ENCODE results near the gene NACA. TPM values are rescaled to one million over a fixed set of nuclear protein-coding genes. Genes with fewer than 3 reads are reported as not detected.

NACA gene
- 100 to 1,000 TPM; 313 to 793 (median 416) TPM for total RNA-seq

- no peaks in the 10 kb centered on the region for H3K27me3 ChIP-seq
- H3K9me3 ChIP-seq: no peaks in the 10 kb centered on the region
- H3K4me3 ChIP-seq: peak within 1 kb of the TSS; percentile 56 to 93 (median 82)
- peak; percentile 97 to 100 (median 99) for DNase-seq
- peaks cover 0 to 18% (median 0%) of the 10 kb centered on the region in 3 donors for H3K36me3 ChIP-seq
- H3K4me1 ChIP-seq: peaks cover 0 to 39% (median 24%) of the 10 kb centered on the region in 4 donors
- H3K27ac ChIP-seq: peak within 1 kb of the TSS; percentile 85 to 93 (median 88)
- peak; percentile 81 to 93 for TF ChIP-seq POLR2A (IDR thresholded peaks at IDR 0.05)
- TF ChIP-seq, protein P1, sequence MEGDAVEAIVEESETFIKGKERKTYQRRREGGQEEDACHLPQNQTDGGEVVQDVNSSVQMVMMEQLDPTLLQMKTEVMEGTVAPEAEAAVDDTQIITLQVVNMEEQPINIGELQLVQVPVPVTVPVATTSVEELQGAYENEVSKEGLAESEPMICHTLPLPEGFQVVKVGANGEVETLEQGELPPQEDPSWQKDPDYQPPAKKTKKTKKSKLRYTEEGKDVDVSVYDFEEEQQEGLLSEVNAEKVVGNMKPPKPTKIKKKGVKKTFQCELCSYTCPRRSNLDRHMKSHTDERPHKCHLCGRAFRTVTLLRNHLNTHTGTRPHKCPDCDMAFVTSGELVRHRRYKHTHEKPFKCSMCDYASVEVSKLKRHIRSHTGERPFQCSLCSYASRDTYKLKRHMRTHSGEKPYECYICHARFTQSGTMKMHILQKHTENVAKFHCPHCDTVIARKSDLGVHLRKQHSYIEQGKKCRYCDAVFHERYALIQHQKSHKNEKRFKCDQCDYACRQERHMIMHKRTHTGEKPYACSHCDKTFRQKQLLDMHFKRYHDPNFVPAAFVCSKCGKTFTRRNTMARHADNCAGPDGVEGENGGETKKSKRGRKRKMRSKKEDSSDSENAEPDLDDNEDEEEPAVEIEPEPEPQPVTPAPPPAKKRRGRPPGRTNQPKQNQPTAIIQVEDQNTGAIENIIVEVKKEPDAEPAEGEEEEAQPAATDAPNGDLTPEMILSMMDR (IDR thresholded peaks at IDR 0.05): peak in 1 of 6 experiments; percentile 10
Observed at GRCh38 chr12:56724972-56725722, at the start of gene NACA. TSS of gene NACA (minus strand) at chr12:56725299. CDS start at chr12:56724521, 778 bp downstream.

DNA sequence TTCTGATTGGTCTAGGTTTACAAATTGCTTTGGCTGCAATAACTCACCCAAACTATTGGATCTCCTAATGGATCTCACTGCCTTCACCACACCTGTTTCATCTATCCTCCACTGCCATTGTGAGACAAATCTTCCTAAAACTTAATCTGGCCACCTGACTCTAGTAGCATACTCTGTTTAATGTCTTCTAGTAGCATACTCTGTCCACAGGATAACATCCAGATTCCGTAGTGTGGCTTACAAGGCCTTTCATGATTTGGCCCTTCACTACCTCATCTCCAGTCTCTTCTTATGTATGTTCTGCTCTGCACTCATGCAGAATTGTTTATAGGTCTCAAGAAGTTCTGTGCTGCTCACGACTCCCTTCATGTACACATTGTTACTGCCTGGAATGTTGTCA is 48.0 kb upstream of the NACA start:
- DNase-seq: no peak
- H3K9me3 ChIP-seq: no peaks in the 10 kb centered on the region
- no peaks in the 10 kb centered on the region for H3K27me3 ChIP-seq
- H3K4me3 ChIP-seq: no peak overlapping the region
- no peak for TF ChIP-seq POLR2A (IDR thresholded peaks at IDR 0.05)
- TF ChIP-seq, protein P1 (IDR thresholded peaks at IDR 0.05): no peak
- no peaks in the 10 kb centered on the region for H3K36me3 ChIP-seq
- H3K27ac ChIP-seq: no peak overlapping the region
- H3K4me1 ChIP-seq: no peaks in the 10 kb centered on the region

DNA sequence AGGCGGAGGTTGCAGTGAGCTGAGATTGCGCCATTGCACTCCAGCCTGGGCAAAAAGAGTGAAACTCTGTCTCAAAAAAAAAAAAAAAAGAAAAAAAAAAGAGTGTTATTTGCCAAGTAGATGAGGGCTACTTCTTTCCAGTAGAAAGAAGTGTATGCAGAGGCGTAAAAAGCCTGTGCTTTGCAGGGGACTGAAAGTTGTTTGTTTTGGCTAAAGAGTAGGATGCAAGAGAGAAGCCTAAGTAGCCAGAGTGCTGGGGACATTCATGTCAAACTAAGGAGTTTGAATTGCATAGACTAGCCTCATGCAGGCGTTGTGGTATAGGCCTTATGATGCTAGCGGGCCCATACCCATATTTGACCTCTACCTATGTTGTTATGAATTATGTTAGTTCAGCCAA is 47.5 kb upstream of the NACA start:
- Histone ChIP-seq H3K27ac (no peak overlapping the region), H3K9me3 (no peaks in the 10 kb centered on the region)

DNA sequence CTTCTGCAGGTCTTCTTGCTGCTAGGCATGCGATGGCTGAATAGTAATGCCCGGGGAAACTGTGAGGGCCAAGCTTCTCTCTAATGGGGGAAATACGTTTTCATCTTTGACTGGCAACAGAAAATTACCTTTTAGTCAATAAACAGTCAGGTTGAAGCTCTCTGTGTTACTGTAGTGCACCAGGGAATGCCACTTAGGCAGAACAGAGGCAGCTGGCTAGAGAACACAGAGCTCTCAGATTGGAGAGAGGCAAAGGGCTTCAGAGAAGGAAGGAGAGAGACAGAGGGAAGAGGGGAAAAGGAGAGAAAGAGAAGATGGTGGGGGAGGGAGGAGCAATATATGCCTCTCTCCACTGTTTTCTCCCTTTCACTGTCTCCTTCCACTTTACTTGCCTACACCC is 44.8 kb upstream of the NACA start:
- Histone ChIP-seq H3K4me3 (no peak overlapping the region), H3K27me3 (no peaks in the 10 kb centered on the region), H3K36me3 (no peaks in the 10 kb centered on the region), H3K9me3 (no peaks in the 10 kb centered on the region), H3K27ac (no peak overlapping the region), H3K4me1 (no peaks in the 10 kb centered on the region)
- TF ChIP-seq, protein P1 (IDR thresholded peaks at IDR 0.05): no peak
- no peak for TF ChIP-seq POLR2A (IDR thresholded peaks at IDR 0.05)
- no peak for DNase-seq

More for the DNA sequence above, 47.5 kb upstream of the NACA start:
- Histone ChIP-seq H3K4me3 (no peak overlapping the region), H3K4me1 (no peaks in the 10 kb centered on the region), H3K27me3 (no peaks in the 10 kb centered on the region), H3K36me3 (no peaks in the 10 kb centered on the region)
- TF ChIP-seq, protein P1 (IDR thresholded peaks at IDR 0.05): no peak
- no peak for TF ChIP-seq POLR2A (IDR thresholded peaks at IDR 0.05)
- no peak for DNase-seq

- Histone ChIP-seq H3K4me3 (no peak overlapping the region), H3K36me3 (no peaks in the 10 kb centered on the region), H3K9me3 (no peaks in the 10 kb centered on the region), H3K27ac (no peak overlapping the region), H3K4me1 (no peaks in the 10 kb centered on the region), H3K27me3 (no peaks in the 10 kb centered on the region)
- no peak for TF ChIP-seq POLR2A (IDR thresholded peaks at IDR 0.05)
- TF ChIP-seq, protein P1 (IDR thresholded peaks at IDR 0.05): no peak
- no peak for DNase-seq
Observed at GRCh38 chr12:56768424-56768823, 43.3 kb upstream of the NACA start.
